HL-60 (cell line): ENCODE results near the gene ACTA2.

Experiments used
- DNase-seq, 2 experiments: peaks; one replicate each; pipeline ENCODE4 v3.0.0-alpha.2; 2010 to 2020; ENCODE audit warnings: low read depth in 1 of 2, low spot score in 1 of 2
- H3K27ac ChIP-seq: fragments of 250-450 bp; sonication (Bioruptor Pico); replicated peaks from 2 replicates; pipeline ENCODE4 v1.5.1; 2020; ENCODE audit warnings: mild to moderate bottlenecking, moderate library complexity
- H3K27me3 ChIP-seq: fragments of 250-450 bp; sonication (Bioruptor Pico); 2 replicates; pipeline ENCODE4 v1.5.1; 2021; ENCODE audit warnings: mild to moderate bottlenecking, moderate library complexity; ENCODE audit not compliant: insufficient read depth, poor library complexity, severe bottlenecking
- H3K4me3 ChIP-seq: replicated peaks from 2 replicates; pipeline ENCODE4 v1.5.1; 2011; ENCODE audit warnings: mild to moderate bottlenecking, control low read depth, low read length; ENCODE audit not compliant: insufficient read depth
- CTCF ChIP-seq: IDR thresholded peaks from one replicate; pipeline ENCODE4 v1.5.1; 2011; ENCODE audit warnings: low read length, control low read depth, inconsistent platforms; ENCODE audit not compliant: insufficient read depth
- GABPA ChIP-seq: IDR thresholded peaks from 2 replicates; pipeline ENCODE4 v1.6.1; 2012; ENCODE audit warnings: low read depth
- POLR2AphosphoS5 ChIP-seq: IDR thresholded peaks from 2 replicates; pipeline ENCODE4 v1.6.1; 2012; ENCODE audit warnings: low read depth
- SPI1 ChIP-seq: IDR thresholded peaks from 2 replicates; pipeline ENCODE4 v1.6.1; 2012; ENCODE audit warnings: low read depth, mild to moderate bottlenecking, borderline replicate concordance
- TF ChIP-seq, protein P1 (sequence below): IDR thresholded peaks from 2 replicates; pipeline ENCODE4 v1.6.1; 2012; ENCODE audit warnings: low read depth; ENCODE audit not compliant: insufficient replicate concordance

The ACTA2 gene

DNA sequence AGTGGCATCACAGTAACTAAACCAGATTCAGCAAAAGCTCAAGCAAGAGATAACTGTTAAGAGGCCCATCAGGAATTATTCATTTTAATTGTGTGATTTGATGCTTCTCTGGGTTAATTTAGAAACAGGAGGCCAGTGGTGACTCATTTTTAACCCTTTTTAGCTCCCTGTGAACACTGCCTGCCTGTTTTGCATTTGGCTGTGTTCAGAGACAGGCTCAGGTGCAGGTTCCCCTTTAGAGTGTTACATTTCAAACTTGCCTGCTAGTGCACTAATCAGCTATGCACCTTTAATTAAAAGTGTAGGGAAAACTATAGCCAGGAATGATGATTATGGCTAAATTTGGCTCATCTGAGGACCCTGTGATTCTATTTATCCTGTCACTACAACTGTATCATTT is 66.0 kb downstream of the ACTA2 start:
- DNase-seq, result no peak

More for the DNA sequence above, 66.0 kb downstream of the ACTA2 start:
- TF ChIP-seq SPI1, result no peak
- TF ChIP-seq CTCF, result no peak
- TF ChIP-seq, protein P1, sequence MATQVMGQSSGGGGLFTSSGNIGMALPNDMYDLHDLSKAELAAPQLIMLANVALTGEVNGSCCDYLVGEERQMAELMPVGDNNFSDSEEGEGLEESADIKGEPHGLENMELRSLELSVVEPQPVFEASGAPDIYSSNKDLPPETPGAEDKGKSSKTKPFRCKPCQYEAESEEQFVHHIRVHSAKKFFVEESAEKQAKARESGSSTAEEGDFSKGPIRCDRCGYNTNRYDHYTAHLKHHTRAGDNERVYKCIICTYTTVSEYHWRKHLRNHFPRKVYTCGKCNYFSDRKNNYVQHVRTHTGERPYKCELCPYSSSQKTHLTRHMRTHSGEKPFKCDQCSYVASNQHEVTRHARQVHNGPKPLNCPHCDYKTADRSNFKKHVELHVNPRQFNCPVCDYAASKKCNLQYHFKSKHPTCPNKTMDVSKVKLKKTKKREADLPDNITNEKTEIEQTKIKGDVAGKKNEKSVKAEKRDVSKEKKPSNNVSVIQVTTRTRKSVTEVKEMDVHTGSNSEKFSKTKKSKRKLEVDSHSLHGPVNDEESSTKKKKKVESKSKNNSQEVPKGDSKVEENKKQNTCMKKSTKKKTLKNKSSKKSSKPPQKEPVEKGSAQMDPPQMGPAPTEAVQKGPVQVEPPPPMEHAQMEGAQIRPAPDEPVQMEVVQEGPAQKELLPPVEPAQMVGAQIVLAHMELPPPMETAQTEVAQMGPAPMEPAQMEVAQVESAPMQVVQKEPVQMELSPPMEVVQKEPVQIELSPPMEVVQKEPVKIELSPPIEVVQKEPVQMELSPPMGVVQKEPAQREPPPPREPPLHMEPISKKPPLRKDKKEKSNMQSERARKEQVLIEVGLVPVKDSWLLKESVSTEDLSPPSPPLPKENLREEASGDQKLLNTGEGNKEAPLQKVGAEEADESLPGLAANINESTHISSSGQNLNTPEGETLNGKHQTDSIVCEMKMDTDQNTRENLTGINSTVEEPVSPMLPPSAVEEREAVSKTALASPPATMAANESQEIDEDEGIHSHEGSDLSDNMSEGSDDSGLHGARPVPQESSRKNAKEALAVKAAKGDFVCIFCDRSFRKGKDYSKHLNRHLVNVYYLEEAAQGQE, result no peak
- TF ChIP-seq GABPA, result no peak
- TF ChIP-seq POLR2AphosphoS5, result no peak
- Histone ChIP-seq H3K4me3 (no peak overlapping the region), H3K27me3 (no peaks in the 10 kb centered on the region), H3K27ac (no peak overlapping the region)
